HG02970 (cell line): ENCODE data around the gene CD207.
"Not testable (repeated sequence)": the region's sequence is repeated elsewhere in the genome, so short reads cannot be mapped to it uniquely, and the experiment has no call there.

Experiments
- ATAC-seq: cut with Tn5 transposase; IDR thresholded peaks from one replicate; pipeline ENCODE4 v1.9.1; 2021; ENCODE audit warnings: mild to moderate bottlenecking, moderate library complexity, moderate number of reproducible peaks; ENCODE audit not compliant: unreplicated experiment, low FRiP score

The CD207 gene

GRCh38 chr2:70830366-70830765 lies 5.2 kb downstream of the CD207 start:
- no peak for ATAC-seq

GRCh38 chr2:70829916-70830315 lies 5.7 kb downstream of the CD207 start:
- no peak for ATAC-seq

- no peak for ATAC-seq
Measured at GRCh38 chr2:70828914-70829824, 6.4 kb downstream of the CD207 start.

- ATAC-seq, result no peak
Measured at GRCh38 chr2:70828115-70828514, 7.5 kb downstream of the CD207 start.

GRCh38 chr2:70827388-70827787 lies 8.2 kb downstream of the CD207 start:
- no peak for ATAC-seq

- no peak for ATAC-seq
Measured at GRCh38 chr2:70826696-70827350, 8.8 kb downstream of the CD207 start.

GRCh38 chr2:70823249-70823648 lies 12.4 kb downstream of the CD207 start:
- no peak for ATAC-seq

- ATAC-seq, result no peak
Measured at GRCh38 chr2:70822843-70823242, 12.8 kb downstream of the CD207 start.

GRCh38 chr2:70820499-70820898 lies 15.1 kb downstream of the CD207 start, which contains the start of gene CLEC4F:
Gene CLEC4F, minus strand, starts transcription at chr2:70820599. Its CDS starts 76 bp downstream, at chr2:70820523.
- no peak for ATAC-seq

- ATAC-seq, result no peak
Measured at GRCh38 chr2:70817284-70817954, 18.2 kb downstream of the CD207 start.

- ATAC-seq, result no peak
Measured at GRCh38 chr2:70816726-70817125, 18.9 kb downstream of the CD207 start.

- ATAC-seq, result no peak
Measured at GRCh38 chr2:70808983-70809958, 26.3 kb downstream of the CD207 start.

- no peak for ATAC-seq
Measured at GRCh38 chr2:70807828-70808118, 27.8 kb downstream of the CD207 start.

- no peak for ATAC-seq
Measured at GRCh38 chr2:70807102-70807827, 28.4 kb downstream of the CD207 start.

GRCh38 chr2:70806620-70807019 lies 29.0 kb downstream of the CD207 start:
- no peak for ATAC-seq

- no peak for ATAC-seq
Measured at GRCh38 chr2:70806013-70806412, 29.6 kb downstream of the CD207 start.

- ATAC-seq, result no peak
Measured at GRCh38 chr2:70801607-70802263, 33.9 kb downstream of the CD207 start.

- no peak for ATAC-seq
Measured at GRCh38 chr2:70799706-70800105, 35.9 kb downstream of the CD207 start.

GRCh38 chr2:70797996-70798395 lies 37.6 kb downstream of the CD207 start:
- not testable (repeated sequence) for ATAC-seq
